IPS-18a (cell line): ENCODE measurements around the gene GAS6.
"Not testable (repeated sequence)": the region's sequence is repeated elsewhere in the genome, so short reads cannot be mapped to it uniquely, and the experiment has no call there.

Source experiments
- H3K27ac ChIP-seq: one replicate; pipeline ENCODE4 v1.5.1; 2013; ENCODE audit warnings: low read length
- H3K27me3 ChIP-seq: one replicate; pipeline ENCODE4 v1.6.1; 2013; ENCODE audit warnings: mild to moderate bottlenecking, low read length; ENCODE audit not compliant: control insufficient read depth, insufficient read depth
- H3K36me3 ChIP-seq: one replicate; pipeline ENCODE4 v1.6.1; 2013; ENCODE audit warnings: low read depth, low read length; ENCODE audit not compliant: control insufficient read depth
- H3K4me1 ChIP-seq: one replicate; pipeline ENCODE4 v1.6.1; 2013; ENCODE audit warnings: low read depth, low read length; ENCODE audit not compliant: control insufficient read depth
- H3K4me3 ChIP-seq: one replicate; pipeline ENCODE4 v1.5.1; 2013; ENCODE audit warnings: low read length
- H3K9ac ChIP-seq: one replicate; pipeline ENCODE4 v1.6.1; 2013; ENCODE audit warnings: mild to moderate bottlenecking, low read length, moderate library complexity
- H3K9me3 ChIP-seq: one replicate; pipeline ENCODE4 v1.6.1; 2013; ENCODE audit warnings: low read depth, low read length; ENCODE audit not compliant: control insufficient read depth

Gene GAS6

DNA sequence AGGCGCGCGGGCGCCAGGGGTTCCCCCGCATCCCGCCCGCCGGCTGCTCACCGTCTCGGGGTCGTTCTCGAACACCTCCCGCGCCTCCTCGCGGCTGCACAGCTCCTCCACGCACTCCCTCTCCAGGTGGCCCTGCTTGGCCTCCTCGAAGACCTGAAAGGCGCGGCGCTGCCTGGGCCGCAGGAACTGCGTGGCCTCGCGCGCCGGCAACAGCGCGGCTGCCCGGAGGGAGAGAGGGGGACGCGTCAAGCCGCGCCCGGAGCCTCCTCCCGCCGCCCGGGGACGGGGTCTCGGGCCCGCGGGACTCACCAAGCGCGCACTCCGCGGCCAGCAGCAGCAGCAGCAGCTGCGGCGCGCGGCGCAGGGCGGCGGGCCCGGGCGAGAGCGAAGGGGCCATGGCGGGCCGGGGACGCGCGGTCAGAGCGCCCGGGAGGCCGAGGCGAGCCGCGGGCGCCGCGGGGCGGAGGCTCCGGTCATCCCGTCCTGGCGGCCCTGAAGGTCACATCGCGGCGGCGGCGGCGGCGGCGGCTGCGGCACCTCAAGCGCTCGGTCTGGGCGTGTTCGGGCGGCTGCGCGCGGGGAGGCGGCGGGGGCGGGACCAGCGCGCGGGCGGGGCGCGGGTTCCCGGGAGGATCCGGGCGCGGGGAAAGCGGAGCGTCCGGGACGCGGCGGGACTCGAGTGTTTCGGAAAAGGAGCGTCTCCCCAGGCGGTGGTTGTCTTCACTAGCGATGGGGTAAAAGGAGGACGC, at the start of gene GAS6:
GAS6 (minus strand) TSS at position 553 of the 749 bp plus-strand sequence; CDS start at position 397, 156 bp downstream.
- peak within 1 kb of the TSS; percentile 62 for H3K4me3 ChIP-seq
- H3K4me1 ChIP-seq: peaks cover 40% of the 10 kb centered on the region
- H3K9ac ChIP-seq: peak within 1 kb of the TSS; percentile 31
- H3K36me3 ChIP-seq: no peaks in the 10 kb centered on the region
- H3K27me3 ChIP-seq: peaks cover 32% of the 10 kb centered on the region
- no peak within 1 kb of the TSS for H3K27ac ChIP-seq
- H3K9me3 ChIP-seq: no peaks in the 10 kb centered on the region

DNA sequence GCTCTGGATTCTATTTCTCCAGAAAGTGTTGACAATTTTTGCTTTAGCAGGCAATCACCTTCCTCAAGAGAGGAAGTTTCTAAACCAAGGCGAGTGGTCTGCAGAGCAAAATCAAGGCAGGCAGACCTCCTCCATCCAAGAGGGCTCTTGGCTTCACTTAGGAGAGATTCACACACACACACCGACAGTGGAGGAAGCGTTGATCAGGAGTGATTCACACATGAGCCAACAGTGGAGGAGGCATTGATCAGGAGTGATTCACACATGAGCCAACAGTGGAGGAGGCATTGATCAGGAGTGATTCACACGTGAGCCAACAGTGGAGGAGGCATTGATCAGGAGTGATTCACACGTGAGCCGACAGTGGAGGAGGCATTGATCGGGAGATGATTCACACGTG, 49.5 kb upstream of the GAS6 start:
- not testable (repeated sequence) for H3K27ac ChIP-seq, H3K36me3 ChIP-seq, H3K4me3 ChIP-seq, H3K9ac ChIP-seq, H3K4me1 ChIP-seq, H3K27me3 ChIP-seq, H3K9me3 ChIP-seq

DNA sequence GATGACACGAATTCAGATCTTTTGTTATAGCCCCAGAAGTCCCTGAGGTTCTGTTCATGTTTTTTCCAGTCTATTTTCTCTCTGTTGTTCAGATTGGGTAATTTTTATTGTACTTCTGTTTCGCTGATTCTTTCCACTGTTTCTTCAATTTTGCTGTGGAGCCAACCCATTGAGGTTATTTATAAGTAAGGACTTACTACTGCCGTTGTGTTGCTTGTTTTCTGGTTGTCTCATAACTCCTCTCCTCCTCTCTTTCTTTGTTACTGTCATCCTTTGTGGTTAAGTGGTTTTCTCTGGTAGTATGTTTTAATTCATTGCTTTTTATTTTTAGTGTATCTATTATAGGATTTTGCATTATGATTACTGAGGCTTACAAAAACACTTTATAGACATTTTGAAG, 48.7 kb upstream of the GAS6 start:
- H3K4me1 ChIP-seq: peaks cover 9% of the 10 kb centered on the region
- H3K27ac ChIP-seq: no peak overlapping the region
- no peak overlapping the region for H3K9ac ChIP-seq
- no peak overlapping the region for H3K4me3 ChIP-seq
- H3K9me3 ChIP-seq: no peaks in the 10 kb centered on the region
- H3K27me3 ChIP-seq: no peaks in the 10 kb centered on the region
- no peaks in the 10 kb centered on the region for H3K36me3 ChIP-seq

DNA sequence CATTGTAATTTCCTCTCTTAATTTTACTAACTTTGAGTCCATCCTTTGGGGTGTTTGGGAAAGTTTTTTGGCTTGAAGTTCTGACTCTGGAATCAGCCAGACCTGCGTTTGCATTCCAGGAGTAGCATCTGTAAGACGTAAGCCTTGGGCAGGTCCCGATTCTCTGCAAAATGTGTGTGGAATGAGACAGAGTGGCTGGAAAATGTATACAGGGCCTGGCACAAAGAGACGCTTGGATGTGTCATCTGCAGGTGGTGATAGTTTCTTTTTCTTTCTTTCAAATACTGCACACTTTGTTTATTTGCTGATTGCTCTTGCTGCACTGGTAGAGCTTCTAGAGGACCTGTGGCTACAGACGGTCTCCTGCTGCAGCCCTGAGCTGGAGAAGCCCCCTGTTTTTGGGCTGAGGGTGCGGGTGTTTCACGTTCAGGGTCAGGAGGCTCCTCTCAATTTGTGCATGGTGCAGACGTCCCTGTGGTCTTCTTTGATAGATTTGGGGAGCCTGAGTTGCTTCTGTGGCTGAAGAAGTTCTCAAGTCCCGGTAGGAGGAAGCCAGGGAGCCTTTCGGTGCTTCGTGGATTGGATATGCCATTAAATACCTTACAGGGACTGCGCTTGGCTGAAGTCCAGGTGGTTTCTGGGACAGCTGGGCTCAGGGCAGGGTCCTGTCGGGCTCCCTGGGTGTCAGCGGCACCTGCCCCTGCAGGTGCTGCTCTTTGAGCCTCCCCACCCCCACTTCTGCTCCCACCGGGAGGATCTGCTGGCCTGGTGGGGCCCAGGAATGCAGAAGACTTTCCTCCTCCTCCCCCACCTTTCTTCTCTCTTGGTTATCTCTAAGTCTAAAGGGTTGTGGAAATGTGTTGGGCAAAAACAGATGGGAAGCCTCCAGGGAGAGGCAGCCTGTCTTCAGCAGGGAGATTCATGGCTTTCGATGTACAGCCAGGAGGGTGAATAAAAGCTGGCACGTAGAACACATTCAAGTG, 44.0 kb upstream of the GAS6 start:
- Histone ChIP-seq H3K27ac (no peak overlapping the region), H3K36me3 (no peaks in the 10 kb centered on the region), H3K9me3 (no peaks in the 10 kb centered on the region), H3K4me3 (no peak overlapping the region), H3K9ac (no peak overlapping the region), H3K4me1 (peaks cover 9% of the 10 kb centered on the region), H3K27me3 (no peaks in the 10 kb centered on the region)

DNA sequence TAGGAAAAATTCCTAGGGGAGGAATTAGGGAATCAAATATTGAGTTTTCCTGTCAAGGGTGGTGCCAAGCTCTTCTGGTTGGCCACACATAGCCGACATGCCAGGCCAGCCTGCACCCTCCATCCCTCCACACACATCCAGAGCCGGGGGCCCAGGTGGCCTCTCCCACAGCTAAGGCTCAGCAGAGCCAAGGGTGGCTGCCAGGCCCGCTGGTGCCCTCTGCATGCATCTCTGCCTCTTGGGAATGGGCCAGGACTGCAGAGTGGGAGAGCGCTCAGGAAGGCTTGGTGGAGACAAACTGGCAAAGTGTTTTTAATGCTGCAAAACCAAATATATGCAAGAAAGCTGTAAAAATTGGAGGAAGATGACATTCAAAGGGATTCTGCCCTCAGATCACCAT, 42.7 kb upstream of the GAS6 start:
- H3K9ac ChIP-seq: no peak overlapping the region
- no peaks in the 10 kb centered on the region for H3K27me3 ChIP-seq
- peaks cover 9% of the 10 kb centered on the region for H3K4me1 ChIP-seq
- no peaks in the 10 kb centered on the region for H3K9me3 ChIP-seq
- no peak overlapping the region for H3K4me3 ChIP-seq
- H3K27ac ChIP-seq: no peak overlapping the region
- H3K36me3 ChIP-seq: no peaks in the 10 kb centered on the region

DNA sequence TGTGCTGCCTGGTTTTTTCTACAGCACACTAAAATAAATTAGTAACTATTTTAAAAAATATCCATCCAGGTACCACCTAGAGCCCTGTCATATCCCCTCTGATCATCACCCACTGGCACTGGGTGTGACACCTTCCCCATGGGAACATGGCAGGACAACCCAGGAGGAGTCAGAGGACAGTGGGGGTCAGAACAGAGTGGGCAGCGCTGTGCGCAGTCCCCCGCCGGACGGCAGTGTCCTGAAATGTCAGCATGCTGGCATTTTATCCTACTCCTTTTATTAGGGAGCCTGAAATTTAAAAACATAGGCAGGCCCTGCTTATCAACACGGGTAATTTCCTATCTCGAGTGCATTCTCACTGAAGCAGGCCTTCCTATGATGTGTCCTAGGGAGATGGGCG, 42.1 kb upstream of the GAS6 start:
- Histone ChIP-seq H3K27ac (no peak overlapping the region), H3K4me1 (peaks cover 9% of the 10 kb centered on the region), H3K9me3 (no peaks in the 10 kb centered on the region)

DNA sequence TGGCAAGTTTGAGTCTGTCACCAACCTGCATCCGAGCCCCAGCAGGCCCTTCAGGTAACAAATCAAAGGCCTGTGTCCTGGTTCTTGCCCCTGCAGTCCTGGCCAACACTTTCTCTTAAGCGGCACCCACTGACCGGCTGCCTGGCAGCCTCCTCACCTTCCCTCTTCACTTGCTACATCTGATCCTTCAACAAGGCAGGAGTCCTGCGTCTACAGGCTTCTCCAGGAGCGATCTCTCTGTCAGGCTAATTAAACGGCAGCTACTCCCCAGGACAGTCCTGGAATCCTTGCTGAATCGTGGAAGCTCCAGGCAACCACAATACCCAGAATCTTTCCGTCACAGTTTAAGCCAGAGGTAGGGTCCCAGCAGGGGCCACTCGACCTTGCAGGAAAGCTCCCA, 41.1 kb upstream of the GAS6 start:
- Histone ChIP-seq H3K36me3 (no peaks in the 10 kb centered on the region), H3K4me1 (peaks cover 9% of the 10 kb centered on the region), H3K27ac (no peak overlapping the region), H3K4me3 (no peak overlapping the region), H3K9me3 (no peaks in the 10 kb centered on the region), H3K9ac (no peak overlapping the region), H3K27me3 (no peaks in the 10 kb centered on the region)

More for the DNA sequence above, 42.1 kb upstream of the GAS6 start:
- H3K27me3 ChIP-seq: no peaks in the 10 kb centered on the region
- no peaks in the 10 kb centered on the region for H3K36me3 ChIP-seq
- no peak overlapping the region for H3K4me3 ChIP-seq
- no peak overlapping the region for H3K9ac ChIP-seq

DNA sequence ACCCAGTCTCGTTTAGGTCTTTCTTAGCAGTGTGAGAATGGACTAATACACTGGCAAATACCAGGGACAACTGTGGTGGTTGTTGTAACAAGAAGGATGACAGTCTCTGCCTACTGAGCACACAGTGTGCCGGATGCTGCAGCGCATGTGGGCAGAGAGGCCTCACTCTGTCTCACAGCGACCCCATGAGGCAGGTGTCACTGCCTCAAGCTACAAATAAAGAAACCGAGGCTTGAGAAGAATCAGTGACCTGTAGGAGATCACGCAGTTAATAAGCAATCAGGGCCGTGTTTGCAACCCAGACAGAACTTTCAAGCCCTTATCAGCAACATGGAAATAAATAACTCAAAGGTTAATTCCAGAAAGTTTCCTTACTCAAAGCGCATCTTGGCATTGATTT, 40.5 kb upstream of the GAS6 start:
- H3K27me3 ChIP-seq: no peaks in the 10 kb centered on the region
- no peaks in the 10 kb centered on the region for H3K9me3 ChIP-seq
- H3K36me3 ChIP-seq: no peaks in the 10 kb centered on the region
- H3K4me1 ChIP-seq: peaks cover 9% of the 10 kb centered on the region
- no peak overlapping the region for H3K4me3 ChIP-seq
- no peak overlapping the region for H3K9ac ChIP-seq
- no peak overlapping the region for H3K27ac ChIP-seq

DNA sequence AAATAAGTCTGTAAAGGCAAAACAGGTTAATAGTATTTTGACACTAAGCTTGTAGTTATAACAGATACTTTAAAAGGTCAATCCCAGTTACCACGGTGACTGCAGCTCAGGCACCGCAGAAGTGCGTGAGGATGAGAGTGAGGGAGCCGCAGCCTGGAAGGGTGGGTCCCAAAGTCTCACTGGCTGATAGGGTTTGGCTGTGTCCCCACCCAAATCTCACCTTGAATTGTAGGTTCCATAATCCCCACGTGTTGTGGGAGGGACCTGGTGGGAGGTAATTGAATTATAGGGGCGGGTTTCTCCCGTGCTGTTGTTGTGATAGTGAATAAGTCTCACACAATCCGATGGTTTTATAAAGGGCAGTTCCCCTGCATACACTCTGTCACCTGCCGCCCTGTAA, 40.0 kb upstream of the GAS6 start:
- Histone ChIP-seq H3K9me3 (no peaks in the 10 kb centered on the region), H3K27me3 (no peaks in the 10 kb centered on the region), H3K4me3 (no peak overlapping the region), H3K4me1 (peaks cover 9% of the 10 kb centered on the region), H3K27ac (no peak overlapping the region), H3K36me3 (no peaks in the 10 kb centered on the region), H3K9ac (no peak overlapping the region)

DNA sequence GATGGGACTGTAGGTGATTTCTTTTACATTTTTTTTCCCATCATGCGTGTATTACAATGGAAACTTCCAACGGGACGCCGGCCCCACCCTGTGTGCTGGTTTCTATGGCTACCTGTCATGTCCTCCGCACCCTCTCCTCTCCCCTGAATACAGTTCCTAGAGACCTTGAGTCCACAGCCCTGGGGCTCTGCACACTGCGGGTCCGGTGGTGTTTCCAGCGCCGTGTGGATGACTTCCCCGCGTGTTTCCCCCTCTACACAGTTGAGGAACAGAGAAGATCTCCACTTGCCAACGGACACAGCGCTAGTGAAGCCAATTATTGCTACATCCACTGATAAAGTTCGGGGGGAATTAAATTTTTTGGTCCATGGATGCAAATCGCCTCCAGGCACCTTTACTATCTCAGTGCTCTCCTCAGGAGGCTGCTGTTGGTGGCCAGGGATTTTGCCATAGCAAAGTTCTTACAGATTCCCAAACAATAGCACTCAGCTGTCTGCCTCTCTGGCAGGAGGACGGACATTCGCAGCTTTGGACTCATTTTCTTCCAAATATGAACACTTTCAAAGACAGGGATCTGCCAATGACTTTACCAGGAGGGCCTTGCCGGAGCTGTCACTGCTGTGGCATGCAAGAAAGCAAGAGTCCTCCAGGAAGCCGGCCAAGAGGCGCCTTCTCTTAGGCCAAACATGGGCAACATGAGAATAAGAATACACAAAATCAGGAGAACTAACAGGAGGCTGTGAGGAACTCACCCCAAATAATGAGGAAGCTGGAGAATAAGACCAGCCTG, 39.3 kb upstream of the GAS6 start:
- H3K27me3 ChIP-seq: no peaks in the 10 kb centered on the region
- no peak overlapping the region for H3K4me3 ChIP-seq
- no peaks in the 10 kb centered on the region for H3K9me3 ChIP-seq
- no peak overlapping the region for H3K27ac ChIP-seq
- H3K9ac ChIP-seq: no peak overlapping the region
- H3K4me1 ChIP-seq: peaks cover 4% of the 10 kb centered on the region
- H3K36me3 ChIP-seq: no peaks in the 10 kb centered on the region

DNA sequence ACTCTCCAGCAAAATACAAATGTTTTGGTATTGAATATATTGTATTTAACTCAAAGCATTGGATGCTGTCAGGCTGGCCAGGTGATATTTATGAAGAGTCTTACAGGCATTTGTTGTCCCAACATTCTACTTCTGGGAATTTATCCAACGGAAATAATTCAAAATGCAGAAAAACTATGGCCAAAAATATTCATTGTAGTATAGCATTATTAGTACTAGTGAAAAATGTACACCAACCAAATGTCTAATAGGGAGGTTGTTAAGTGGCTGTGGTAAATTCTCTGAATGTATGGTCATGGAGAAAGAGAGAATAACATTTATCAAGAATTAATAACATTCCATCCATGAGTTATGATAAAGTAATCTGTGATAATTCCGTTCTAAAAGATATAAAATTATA, 38.6 kb upstream of the GAS6 start:
- Histone ChIP-seq H3K27me3 (no peaks in the 10 kb centered on the region), H3K36me3 (no peaks in the 10 kb centered on the region), H3K4me1 (no peaks in the 10 kb centered on the region), H3K27ac (no peak overlapping the region), H3K4me3 (no peak overlapping the region), H3K9me3 (no peaks in the 10 kb centered on the region), H3K9ac (no peak overlapping the region)
